Skeletal muscle tissue (tissue), 4 donors: ENCODE data around the gene THSD4. TPM values are rescaled to one million over a fixed set of nuclear protein-coding genes. Genes with fewer than 3 reads are reported as not detected.

ENCODE experiments used
- H3K27ac ChIP-seq: one replicate; pipeline ENCODE4 v1.7.0; 2013; ENCODE audit warnings: mild to moderate bottlenecking, low read depth, low read length, inconsistent platforms
- H3K27me3 ChIP-seq, 3 donors: one replicate each; pipeline ENCODE4 v1.7.0; 2013; ENCODE audit warnings: low read length in 3 of 3; ENCODE audit not compliant: control insufficient read depth in 3 of 3, insufficient read depth in 3 of 3
- H3K36me3 ChIP-seq, 3 donors: one replicate each; pipeline ENCODE4 v1.7.0; 2013; ENCODE audit warnings: low read length in 3 of 3; ENCODE audit not compliant: control insufficient read depth in 3 of 3, insufficient read depth in 3 of 3
- H3K4me1 ChIP-seq, 3 donors: one replicate each; pipeline ENCODE4 v1.7.0; 2013; ENCODE audit warnings: low read length in 3 of 3, mild to moderate bottlenecking in 3 of 3; ENCODE audit not compliant: control insufficient read depth in 3 of 3, insufficient read depth in 3 of 3
- H3K4me3 ChIP-seq, 3 donors: one replicate each; pipeline ENCODE4 v1.7.0; 2013; ENCODE audit warnings: low read length in 3 of 3
- H3K9ac ChIP-seq, 3 donors: one replicate each; pipeline ENCODE4 v1.7.0; 2013; ENCODE audit warnings: low read length in 3 of 3, mild to moderate bottlenecking in 3 of 3, moderate library complexity in 2 of 3, low read depth in 1 of 3
- H3K9me3 ChIP-seq, 3 donors: one replicate each; pipeline ENCODE4 v1.7.0; 2013; ENCODE audit warnings: low read length in 3 of 3; ENCODE audit not compliant: control insufficient read depth in 3 of 3
- total RNA-seq: library from RNA; depleted of rRNA; stranded (reverse); fragments of >200 nt; gene quantifications from one replicate; pipeline ENCODE4 v1.2.3, GENCODE V29; 2014
- donor health status: Osteomylitis.

THSD4 gene
- total RNA-seq, 1 donor from 2014 or later, result 15.7 TPM

DNA sequence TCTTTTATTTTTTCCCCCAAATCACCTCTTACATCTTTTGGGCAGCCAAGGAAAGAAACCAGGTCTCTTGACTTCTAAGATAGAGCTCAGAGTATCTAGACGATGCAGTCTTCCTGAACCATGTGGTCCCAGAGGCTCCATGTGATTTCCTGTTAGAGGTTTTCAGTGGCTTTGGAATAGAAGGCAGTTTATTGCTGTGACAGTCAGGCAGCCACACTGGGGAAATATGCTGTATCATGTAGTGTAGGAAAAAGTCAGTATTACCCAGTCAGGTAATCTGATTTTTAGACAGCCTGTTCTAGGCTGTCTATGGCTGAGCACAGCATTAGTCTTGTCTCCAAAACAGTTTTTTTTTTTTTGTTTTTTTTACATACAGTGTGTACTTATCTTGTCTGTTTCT lies 294.3 kb downstream of the THSD4 start:
- H3K36me3 ChIP-seq, result no peaks in the 10 kb centered on the region
- no peak overlapping the region for H3K9ac ChIP-seq
- no peaks in the 10 kb centered on the region for H3K27me3 ChIP-seq
- H3K4me3 ChIP-seq, result no peak overlapping the region
- peaks cover 0 to under 1% (median 0%) of the 10 kb centered on the region in 3 donors for H3K4me1 ChIP-seq
- H3K27ac ChIP-seq, result no peak overlapping the region
- no peaks in the 10 kb centered on the region for H3K9me3 ChIP-seq

DNA sequence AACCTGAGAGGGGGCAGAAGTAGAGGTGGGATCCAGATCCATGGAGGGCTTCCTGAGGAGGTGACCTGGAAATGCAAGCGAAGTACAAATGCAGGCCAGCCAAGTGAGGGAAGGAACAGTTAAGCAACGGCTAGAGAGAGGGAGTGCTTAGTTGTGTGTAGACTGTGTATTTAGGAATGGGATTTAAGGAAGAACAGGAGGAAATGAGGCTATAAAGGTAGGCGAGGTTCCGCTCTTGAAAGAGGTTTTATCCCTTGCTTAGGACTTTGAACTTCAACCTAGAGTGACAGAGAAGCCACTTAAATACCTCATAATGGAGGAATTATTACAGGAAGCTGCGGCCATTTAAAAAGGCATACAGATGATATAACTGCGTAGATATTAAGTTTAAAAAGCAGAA lies 295.1 kb downstream of the THSD4 start:
- H3K36me3 ChIP-seq, result no peaks in the 10 kb centered on the region
- H3K27me3 ChIP-seq, result no peaks in the 10 kb centered on the region
- H3K9me3 ChIP-seq, result no peaks in the 10 kb centered on the region
- no peak overlapping the region for H3K4me3 ChIP-seq
- no peak overlapping the region for H3K27ac ChIP-seq
- no peak overlapping the region for H3K9ac ChIP-seq
- H3K4me1 ChIP-seq, result peaks cover 0 to 6% (median 0%) of the 10 kb centered on the region in 3 donors

DNA sequence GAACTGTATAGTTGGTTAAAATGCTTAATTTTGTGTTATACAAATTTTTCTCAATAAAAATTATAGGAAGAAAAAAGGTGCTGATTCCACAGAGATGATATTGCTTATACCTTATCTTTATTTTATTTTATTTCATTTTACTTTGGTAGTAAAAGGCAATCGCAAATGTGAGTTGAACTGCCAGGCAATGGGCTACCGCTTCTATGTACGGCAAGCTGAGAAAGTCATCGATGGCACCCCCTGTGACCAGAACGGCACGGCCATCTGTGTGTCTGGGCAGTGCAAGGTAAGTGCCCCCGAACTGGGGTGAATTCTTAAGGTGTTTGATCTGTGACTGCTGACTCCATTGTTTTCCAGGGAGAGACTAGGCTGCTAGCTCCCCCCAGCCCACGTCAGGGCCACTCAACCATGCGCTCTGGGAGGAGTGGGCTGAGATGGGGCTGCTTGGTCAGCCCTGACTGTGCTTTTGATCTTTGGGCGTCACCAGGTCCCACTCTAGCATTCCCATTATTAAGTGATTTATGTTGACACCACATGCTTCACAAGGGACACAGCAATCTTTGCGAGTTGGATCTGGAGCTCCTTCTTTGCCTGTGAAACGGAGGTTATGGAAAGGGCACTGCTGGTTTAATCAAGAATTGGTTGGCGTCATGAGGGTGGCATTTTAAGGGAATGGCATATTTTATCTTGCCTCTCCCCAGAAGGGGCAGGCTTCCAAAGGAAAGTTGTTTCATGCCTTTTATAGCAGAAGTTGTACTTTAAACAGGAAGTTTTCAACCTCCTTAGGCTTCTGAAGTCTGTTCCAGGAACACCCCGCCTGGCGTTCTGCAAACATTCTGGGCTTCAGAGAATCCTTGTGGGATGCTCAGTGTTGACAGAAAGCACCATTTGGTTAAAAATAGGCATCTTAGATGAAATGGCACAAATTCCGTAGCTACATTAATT lies 296.5 kb downstream of the THSD4 start:
- Histone ChIP-seq H3K9ac (no peak overlapping the region), H3K36me3 (no peaks in the 10 kb centered on the region), H3K27me3 (no peaks in the 10 kb centered on the region), H3K9me3 (no peaks in the 10 kb centered on the region), H3K4me1 (peaks cover 0 to 6% (median 0%) of the 10 kb centered on the region in 3 donors), H3K4me3 (no peak overlapping the region), H3K27ac (no peak overlapping the region)

DNA sequence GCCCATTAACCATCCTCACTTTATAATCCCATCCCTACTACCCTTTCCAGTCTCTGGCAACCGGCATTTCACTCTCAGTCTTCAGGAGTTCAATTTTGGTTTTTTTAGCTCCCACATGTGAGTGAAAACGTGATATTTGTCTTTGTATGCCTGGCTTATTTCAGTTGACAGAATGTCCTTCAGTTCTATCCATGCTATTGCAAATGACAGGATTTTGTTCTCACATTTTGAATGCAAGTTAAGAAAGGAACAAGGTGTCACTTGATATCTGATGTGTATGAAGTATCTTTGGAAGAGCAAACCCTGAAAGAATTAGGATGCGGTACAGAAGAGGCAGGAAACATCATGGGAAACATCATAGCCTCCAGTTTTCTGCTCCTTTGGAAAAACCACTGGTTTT lies 298.1 kb downstream of the THSD4 start:
- no peaks in the 10 kb centered on the region for H3K27me3 ChIP-seq
- H3K36me3 ChIP-seq, result no peaks in the 10 kb centered on the region
- H3K9me3 ChIP-seq, result peaks cover 0 to 5% (median 0%) of the 10 kb centered on the region in 3 donors
- H3K4me1 ChIP-seq, result peaks cover 0 to 6% (median 0%) of the 10 kb centered on the region in 3 donors
- no peak overlapping the region for H3K27ac ChIP-seq
- no peak overlapping the region for H3K4me3 ChIP-seq
- no peak overlapping the region for H3K9ac ChIP-seq

DNA sequence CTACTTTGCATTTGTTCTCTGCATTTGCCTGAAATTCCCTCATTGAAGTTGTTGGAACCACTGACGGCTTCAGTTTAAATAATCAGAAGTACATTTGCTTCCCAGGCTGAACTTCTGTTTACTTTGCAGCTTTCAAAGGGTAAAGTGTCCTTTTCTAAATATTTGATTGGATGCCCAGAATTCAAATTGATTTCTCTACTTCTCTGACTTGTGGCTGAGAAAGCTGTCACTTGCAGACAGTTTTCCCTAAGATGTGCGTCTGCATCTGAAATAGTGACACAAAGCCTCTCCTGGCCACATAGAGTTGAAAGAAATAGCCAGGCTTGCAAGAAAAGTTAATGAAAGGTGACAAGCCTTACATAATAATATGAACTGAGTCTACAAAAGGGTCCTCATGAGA lies 299.6 kb downstream of the THSD4 start:
- peaks cover 0 to 6% (median 0%) of the 10 kb centered on the region in 3 donors for H3K4me1 ChIP-seq
- peaks cover 0 to 5% (median 0%) of the 10 kb centered on the region in 3 donors for H3K9me3 ChIP-seq
- no peaks in the 10 kb centered on the region for H3K27me3 ChIP-seq
- H3K4me3 ChIP-seq, result no peak overlapping the region
- H3K9ac ChIP-seq, result no peak overlapping the region
- H3K36me3 ChIP-seq, result no peaks in the 10 kb centered on the region
- no peak overlapping the region for H3K27ac ChIP-seq

DNA sequence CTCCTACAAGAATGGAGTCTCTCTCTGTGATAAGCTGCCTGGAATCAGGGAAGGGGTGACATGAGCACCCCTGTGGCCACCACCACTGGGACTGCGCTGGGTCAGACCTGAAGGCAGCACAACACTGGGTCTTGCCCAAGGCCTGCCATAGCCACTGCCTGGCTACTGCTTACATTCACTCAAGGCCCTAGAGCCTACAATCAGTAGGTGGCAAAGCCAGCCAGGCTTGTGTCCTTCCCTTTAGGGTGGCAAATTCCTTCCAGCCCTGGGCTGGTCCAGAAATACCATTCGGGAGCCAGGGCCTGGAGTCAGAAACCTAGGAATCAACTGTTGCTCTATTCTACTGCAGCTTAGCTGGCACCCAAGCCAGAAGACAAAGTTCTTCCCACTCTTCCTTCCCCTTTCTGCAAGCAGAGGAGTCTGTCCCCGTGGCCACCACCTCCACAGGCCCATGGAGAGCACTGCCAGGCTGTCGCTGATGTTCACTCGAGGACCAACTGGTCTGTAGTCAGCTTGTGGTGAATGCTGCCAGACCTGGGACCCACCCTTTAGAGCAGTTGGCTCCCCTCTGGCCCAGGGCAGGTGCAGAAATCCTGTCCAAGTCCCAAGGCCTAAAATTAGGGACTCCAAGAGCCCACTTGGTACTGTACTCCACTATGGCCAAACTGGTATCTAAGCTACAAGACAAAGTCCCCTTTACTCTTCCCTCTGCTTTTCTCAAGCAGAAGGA lies 307.4 kb downstream of the THSD4 start:
- Histone ChIP-seq H3K4me1 (peaks cover 0 to 11% (median 9%) of the 10 kb centered on the region in 3 donors), H3K4me3 (no peak overlapping the region), H3K27ac (no peak overlapping the region), H3K9ac (no peak overlapping the region), H3K9me3 (no peaks in the 10 kb centered on the region), H3K36me3 (no peaks in the 10 kb centered on the region), H3K27me3 (no peaks in the 10 kb centered on the region)

DNA sequence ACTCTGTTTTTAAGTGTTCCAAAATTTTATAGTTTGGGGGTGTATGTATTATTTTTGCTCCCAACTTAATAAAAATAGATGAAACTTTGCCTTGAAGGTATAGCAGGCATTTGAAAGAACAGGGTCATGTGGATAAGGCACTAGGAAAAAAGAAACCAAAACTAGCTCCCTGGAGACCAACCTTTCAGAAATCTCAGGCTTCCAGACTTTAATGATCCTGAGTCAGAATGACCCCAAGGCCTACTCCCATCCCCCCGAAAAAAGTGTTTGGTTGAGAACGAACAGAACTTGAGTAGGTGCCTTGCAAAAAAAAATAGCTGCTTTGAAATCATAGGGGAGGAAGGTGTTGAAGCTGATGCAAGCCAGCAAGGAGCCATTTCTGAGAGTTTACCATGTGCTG lies 309.5 kb downstream of the THSD4 start:
- Histone ChIP-seq H3K4me1 (peaks cover 0 to 11% (median 9%) of the 10 kb centered on the region in 3 donors), H3K9me3 (no peaks in the 10 kb centered on the region), H3K27ac (no peak overlapping the region), H3K27me3 (no peaks in the 10 kb centered on the region), H3K36me3 (no peaks in the 10 kb centered on the region), H3K9ac (no peak overlapping the region), H3K4me3 (no peak overlapping the region)

DNA sequence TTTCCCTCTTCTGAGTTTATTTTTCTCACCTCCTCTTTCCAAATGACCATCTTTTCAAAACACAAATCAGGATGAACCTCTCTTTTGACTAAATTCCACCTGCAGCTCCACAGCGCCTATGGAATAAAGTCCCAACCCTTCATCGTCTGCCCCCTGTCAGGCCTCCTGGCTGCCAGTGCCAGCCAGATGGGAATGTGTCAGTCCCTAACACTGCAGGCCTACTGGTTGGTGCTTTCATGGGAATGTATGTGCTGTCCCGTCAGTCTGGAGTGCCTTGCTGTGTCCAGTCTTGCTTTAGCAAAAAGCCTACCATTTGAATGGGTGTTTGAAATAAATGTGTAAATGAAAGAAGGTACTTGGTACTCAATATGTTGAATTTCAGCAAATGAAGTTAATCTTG lies 310.1 kb downstream of the THSD4 start:
- Histone ChIP-seq H3K9ac (no peak overlapping the region), H3K4me3 (no peak overlapping the region), H3K4me1 (peaks cover 0 to 11% (median 9%) of the 10 kb centered on the region in 3 donors), H3K27me3 (no peaks in the 10 kb centered on the region), H3K9me3 (no peaks in the 10 kb centered on the region), H3K36me3 (no peaks in the 10 kb centered on the region), H3K27ac (no peak overlapping the region)

DNA sequence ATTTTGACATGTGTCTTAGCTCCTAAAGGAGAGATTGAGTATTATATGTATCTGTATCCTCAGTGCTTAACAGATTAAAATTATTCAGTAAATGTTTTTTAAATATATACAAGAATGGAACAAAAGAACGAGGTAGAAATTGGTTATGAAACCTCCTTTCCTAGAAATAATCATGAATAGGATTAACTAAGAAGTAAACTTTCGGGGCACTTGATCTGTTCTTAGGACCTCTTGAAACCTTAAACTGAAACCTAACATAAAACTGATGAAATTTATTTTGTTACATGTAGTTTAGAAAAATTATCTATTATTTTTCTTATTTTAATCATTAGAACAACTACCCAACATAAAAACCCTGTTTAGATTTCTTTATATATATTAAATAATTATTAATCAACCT lies 311.5 kb downstream of the THSD4 start:
- H3K27ac ChIP-seq, result no peak overlapping the region
- no peaks in the 10 kb centered on the region for H3K36me3 ChIP-seq
- no peaks in the 10 kb centered on the region for H3K27me3 ChIP-seq
- no peak overlapping the region for H3K4me3 ChIP-seq
- no peak overlapping the region for H3K9ac ChIP-seq
- no peaks in the 10 kb centered on the region for H3K9me3 ChIP-seq
- peaks cover 0 to 14% (median 9%) of the 10 kb centered on the region in 3 donors for H3K4me1 ChIP-seq

DNA sequence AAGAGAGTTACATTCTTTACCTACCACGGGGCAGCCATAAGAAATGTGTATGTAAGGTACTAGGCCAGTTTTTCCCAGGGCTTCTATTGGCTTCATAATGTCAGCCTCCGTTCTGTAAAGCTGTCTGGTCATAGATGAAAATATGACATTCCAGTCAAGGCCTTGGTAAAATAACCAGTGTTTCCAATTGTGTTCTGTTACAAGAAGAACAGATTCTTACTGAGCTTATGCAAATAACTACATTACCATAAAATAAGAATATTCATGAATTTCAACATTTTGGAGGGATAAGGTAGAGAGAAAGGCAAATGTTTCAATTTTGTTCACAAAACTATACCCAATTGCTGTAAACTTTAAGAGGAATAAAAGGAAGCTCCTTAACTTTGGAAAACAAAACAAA lies 315.5 kb downstream of the THSD4 start:
- H3K9me3 ChIP-seq, result no peaks in the 10 kb centered on the region
- H3K27ac ChIP-seq, result no peak overlapping the region
- no peak overlapping the region for H3K4me3 ChIP-seq
- peaks cover 0 to 9% (median 3%) of the 10 kb centered on the region in 3 donors for H3K4me1 ChIP-seq
- H3K9ac ChIP-seq, result no peak overlapping the region
- H3K27me3 ChIP-seq, result no peaks in the 10 kb centered on the region
- no peaks in the 10 kb centered on the region for H3K36me3 ChIP-seq
